OCI-LY7 (cell line): Measurements from ENCODE around the gene EEPD1. TPM values are rescaled to one million over a fixed set of nuclear protein-coding genes. Genes with fewer than 3 reads are reported as not detected.

ENCODE experiments used
- BruUV-seq: library from RNA; stranded (reverse); fragments of 400-500 nt; replicated peaks from 2 replicates; lab custom pipeline; 2021; lab: Mats Ljungman, UMichigan
- CTCF ChIA-PET: fragments of 300-600 bp; sonication (Branson Sonifier 250); formaldehyde crosslinking; loops from one replicate; lab custom pipeline; 2022; ENCODE audit warnings: antibody characterized with exemption; ENCODE audit not compliant: unreplicated experiment; lab: Charles Lee
- POLR2A ChIA-PET: fragments of 300-600 bp; sonication (Branson Sonifier 250); formaldehyde crosslinking; loops from one replicate; lab custom pipeline; 2022; ENCODE audit warnings: antibody characterized with exemption; lab: Charles Lee
- DNase-seq: peaks from one replicate; pipeline ENCODE4 v3.0.0-alpha.2; 2015; ENCODE audit warnings: low spot score
- H2AFZ ChIP-seq: fragments of 200-600 bp; sonication (generic), shearing (Covaris generic); 2 replicates; pipeline ENCODE4 v1.6.1; 2014; ENCODE audit warnings: mild to moderate bottlenecking, antibody characterized with exemption, low read length, moderate library complexity
- H3K27ac ChIP-seq: fragments of 200-600 bp; sonication (generic); 2 replicates; pipeline ENCODE4 v1.5.1; 2014; ENCODE audit warnings: mixed run types, low read depth, mild to moderate bottlenecking, moderate library complexity, low read length, inconsistent platforms; ENCODE audit not compliant: poor library complexity, severe bottlenecking
- H3K36me3 ChIP-seq: fragments of 200-600 bp; sonication (generic); 2 replicates; pipeline ENCODE4 v1.6.1; 2014; ENCODE audit warnings: mild to moderate bottlenecking, antibody characterized with exemption, low read length, moderate library complexity, mixed read lengths; ENCODE audit not compliant: insufficient read depth
- H3K4me1 ChIP-seq: fragments of 200-600 bp; sonication (generic); 2 replicates; pipeline ENCODE4 v1.5.1; 2014; ENCODE audit warnings: mild to moderate bottlenecking, low read length; ENCODE audit not compliant: insufficient read depth, poor library complexity, severe bottlenecking
- H3K4me2 ChIP-seq: fragments of 200-600 bp; sonication (generic); 2 replicates; pipeline ENCODE4 v1.6.1; 2014; ENCODE audit warnings: mild to moderate bottlenecking, low read length
- H3K4me3 ChIP-seq: fragments of 200-600 bp; sonication (generic); 2 replicates; pipeline ENCODE4 v1.5.1; 2014; ENCODE audit warnings: mild to moderate bottlenecking, low read depth, low read length; ENCODE audit not compliant: poor library complexity, severe bottlenecking
- H3K79me2 ChIP-seq: fragments of 200-600 bp; sonication (generic); 2 replicates; pipeline ENCODE4 v1.6.1; 2016; ENCODE audit warnings: low read depth, mild to moderate bottlenecking, low read length, moderate library complexity, mixed read lengths; ENCODE audit not compliant: insufficient read depth
- H3K9me2 ChIP-seq: fragments of 200-600 bp; sonication (generic); 2 replicates; pipeline ENCODE4 v1.6.1; 2016; ENCODE audit warnings: mild to moderate bottlenecking, low read length, mixed read lengths; ENCODE audit not compliant: insufficient read depth
- H3K9me3 ChIP-seq: fragments of 200-600 bp; sonication (generic); 2 replicates; pipeline ENCODE4 v1.6.1; 2014; ENCODE audit warnings: mild to moderate bottlenecking, mixed run types, low read length, mixed read lengths
- H4K20me1 ChIP-seq: fragments of 200-600 bp; sonication (generic); 2 replicates; pipeline ENCODE4 v1.6.1; 2014; ENCODE audit warnings: mild to moderate bottlenecking, antibody characterized with exemption, low read length, moderate library complexity, mixed read lengths; ENCODE audit not compliant: insufficient read depth
- CTCF ChIP-seq: fragments of 200-600 bp; sonication (generic); conservative IDR thresholded peaks from 2 replicates; pipeline ENCODE4 v1.5.1; 2014; ENCODE audit warnings: mild to moderate bottlenecking, antibody characterized with exemption, low read length, moderate library complexity, mixed read lengths
- EZH2phosphoT487 ChIP-seq: fragments of 200-600 bp; sonication (generic); IDR thresholded peaks from 2 replicates; pipeline ENCODE4 v1.6.1; 2018; ENCODE audit warnings: low read depth, borderline replicate concordance, mild to moderate bottlenecking, mixed run types, antibody characterized with exemption, low read length, moderate library complexity, mixed read lengths
- intact Hi-C: fragments of 100-400 bp; cut with micrococcal nuclease; formaldehyde crosslinking; loops from one replicate; pipeline ENCODE4 v1.10.0; 2022; ENCODE audit not compliant: unreplicated experiment
- total RNA-seq, 2 experiments: library from RNA; depleted of rRNA in 1 of 2; stranded (reverse); fragments of >200 nt in 1 of 2; shearing (Covaris generic) in 1 of 2; gene quantifications; 2 replicates each; pipeline ENCODE4 v1.2.3, GENCODE V29; 2014 to 2022

Gene EEPD1
- total RNA-seq, 2 experiments from 2014 or later, result 1.7 to 8.1 TPM

GRCh38 chr7:36116347-36117202 is 36.5 kb upstream of the EEPD1 start:
- DNase-seq, result no peak
- no TSS peak for BruUV-seq
- H3K4me3 ChIP-seq, result no peak overlapping the region
- no peak overlapping the region for H3K27ac ChIP-seq
- H3K4me2 ChIP-seq, result no peak overlapping the region
- H3K4me1 ChIP-seq, result no peaks in the 10 kb centered on the region
- H3K9me2 ChIP-seq, result no peaks in the 10 kb centered on the region
- no peaks in the 10 kb centered on the region for H3K9me3 ChIP-seq
- no peaks in the 10 kb centered on the region for H3K79me2 ChIP-seq
- H4K20me1 ChIP-seq, result no peaks in the 10 kb centered on the region
- H2AFZ ChIP-seq, result no peak overlapping the region
- H3K36me3 ChIP-seq, result no peaks in the 10 kb centered on the region
- ChIA-PET POLR2A (no interaction called here), CTCF (interaction anchor here (0.6 kb wide), 1 partner anchor 132 kb away, joined by 9 read pairs; no protein-coding TSS in a partner anchor)
- intact Hi-C loops, result no loop called here
- no peak for TF ChIP-seq CTCF
- TF ChIP-seq EZH2phosphoT487, result no peak

GRCh38 chr7:36117203-36117840 is 35.7 kb upstream of the EEPD1 start:
- TF ChIP-seq CTCF, result no peak
- no peak for TF ChIP-seq EZH2phosphoT487
- Histone ChIP-seq H4K20me1 (no peaks in the 10 kb centered on the region), H3K9me3 (no peaks in the 10 kb centered on the region), H2AFZ (no peak overlapping the region), H3K9me2 (no peaks in the 10 kb centered on the region), H3K4me3 (no peak overlapping the region), H3K79me2 (no peaks in the 10 kb centered on the region), H3K27ac (no peak overlapping the region), H3K4me1 (no peaks in the 10 kb centered on the region), H3K36me3 (no peaks in the 10 kb centered on the region), H3K4me2 (no peak overlapping the region)
- no peak for DNase-seq
- ChIA-PET POLR2A (interaction anchor here (0.9 to 1.1 kb wide), 3 partner anchors 8 to 74 kb away, joined by 3 to 4 read pairs (median 3); no protein-coding TSS in a partner anchor), CTCF (interaction anchor here (0.8 kb wide), 1 partner anchor 10 kb away, joined by 3 read pairs; no protein-coding TSS in a partner anchor)
- BruUV-seq, result no TSS peak
- intact Hi-C loops, result no loop called here

GRCh38 chr7:36118344-36118743 is 34.7 kb upstream of the EEPD1 start:
- POLR2A ChIA-PET, result interaction anchor here (0.9 to 1.1 kb wide), 3 partner anchors 8 to 73 kb away, joined by 3 to 4 read pairs (median 3); no protein-coding TSS in a partner anchor
- Histone ChIP-seq H3K9me3 (no peaks in the 10 kb centered on the region), H2AFZ (no peak overlapping the region), H4K20me1 (no peaks in the 10 kb centered on the region), H3K4me2 (no peak overlapping the region), H3K4me3 (no peak overlapping the region), H3K36me3 (no peaks in the 10 kb centered on the region), H3K27ac (no peak overlapping the region), H3K79me2 (no peaks in the 10 kb centered on the region), H3K4me1 (no peaks in the 10 kb centered on the region), H3K9me2 (no peaks in the 10 kb centered on the region)
- TF ChIP-seq CTCF (no peak), EZH2phosphoT487 (no peak)
- BruUV-seq, result no TSS peak
- no peak for DNase-seq
- CTCF ChIA-PET, result no interaction called here
- intact Hi-C loops, result no loop called here
